ENCODE measurements around the gene TMEM163. TPM values are rescaled to one million over a fixed set of nuclear protein-coding genes. Genes with fewer than 3 reads are reported as not detected.
"Not testable (repeated sequence)": the region's sequence is repeated elsewhere in the genome, so short reads cannot be mapped to it uniquely, and the experiment has no call there.

The TMEM163 gene
- total and polyA plus RNA-seq, 2 experiments from 2014 or later, result 1.1 TPM

GRCh38 chr2:134727385-134727784 lies 8.6 kb upstream of the TMEM163 start:
- no peak overlapping the region for H2AFZ ChIP-seq
- TF ChIP-seq EZH2phosphoT487 (IDR thresholded peaks at IDR 0.05; ENCODE audit: low read depth, severe bottlenecking, unreplicated experiment) (no peak), CTCF (IDR thresholded peaks at IDR 0.05; ENCODE audit: poor library complexity) (no peak), EZH2 (IDR thresholded peaks at IDR 0.05; ENCODE audit: borderline replicate concordance) (no peak)
- no peaks in the 10 kb centered on the region for H3K4me1 ChIP-seq (ENCODE audit: insufficient read depth)
- H3K4me2 ChIP-seq, result no peak overlapping the region
- 43% methylated on average over 4 of the region's 4 CpGs for WGBS (ENCODE audit: low lambda C conversion rate, missing lambda C conversion rate)
- H3K27ac ChIP-seq, result no peak overlapping the region
- DNase-seq (ENCODE audit: low spot score), result peak; percentile 38
- H3K79me2 ChIP-seq, result no peaks in the 10 kb centered on the region
- no peak overlapping the region for H3K4me3 ChIP-seq
- H3K9me2 ChIP-seq (replicated peaks; ENCODE audit: insufficient read depth), result no peaks in the 10 kb centered on the region
- no peaks in the 10 kb centered on the region for H3K36me3 ChIP-seq (replicated peaks; ENCODE audit: insufficient read depth, low read depth)
- no peaks in the 10 kb centered on the region for H3K9me3 ChIP-seq (ENCODE audit: low read depth)
- H4K20me1 ChIP-seq (ENCODE audit: insufficient read depth, poor library complexity, severe bottlenecking), result no peaks in the 10 kb centered on the region
- H3K27me3 ChIP-seq, result peaks cover 8% of the 10 kb centered on the region

GRCh38 chr2:134726645-134727044 lies 7.8 kb upstream of the TMEM163 start:
- no peaks in the 10 kb centered on the region for H3K9me3 ChIP-seq (ENCODE audit: low read depth)
- TF ChIP-seq EZH2phosphoT487 (IDR thresholded peaks at IDR 0.05; ENCODE audit: low read depth, severe bottlenecking, unreplicated experiment), result no peak
- no peaks in the 10 kb centered on the region for H3K79me2 ChIP-seq
- no peaks in the 10 kb centered on the region for H3K4me1 ChIP-seq (ENCODE audit: insufficient read depth)
- H3K4me2 ChIP-seq, result no peak overlapping the region
- H3K27me3 ChIP-seq, result peaks cover 15% of the 10 kb centered on the region
- no peak overlapping the region for H3K4me3 ChIP-seq
- H3K9me2 ChIP-seq (replicated peaks; ENCODE audit: insufficient read depth), result no peaks in the 10 kb centered on the region
- H2AFZ ChIP-seq, result no peak overlapping the region
- no peaks in the 10 kb centered on the region for H4K20me1 ChIP-seq (ENCODE audit: insufficient read depth, poor library complexity, severe bottlenecking)
- no peaks in the 10 kb centered on the region for H3K36me3 ChIP-seq (replicated peaks; ENCODE audit: insufficient read depth, low read depth)
- no peak overlapping the region for H3K27ac ChIP-seq
- no peak for DNase-seq (ENCODE audit: low spot score)

- no peak overlapping the region for H3K4me3 ChIP-seq
- no peaks in the 10 kb centered on the region for H3K4me1 ChIP-seq (ENCODE audit: insufficient read depth)
- H3K36me3 ChIP-seq (replicated peaks; ENCODE audit: insufficient read depth, low read depth), result no peaks in the 10 kb centered on the region
- no peaks in the 10 kb centered on the region for H4K20me1 ChIP-seq (ENCODE audit: insufficient read depth, poor library complexity, severe bottlenecking)
- H3K9me3 ChIP-seq (ENCODE audit: low read depth), result no peaks in the 10 kb centered on the region
- H3K9me2 ChIP-seq (replicated peaks; ENCODE audit: insufficient read depth), result no peaks in the 10 kb centered on the region
- H3K27me3 ChIP-seq, result peaks cover 21% of the 10 kb centered on the region
- H3K27ac ChIP-seq, result no peak overlapping the region
- no peak for DNase-seq (ENCODE audit: low spot score)
- no peak overlapping the region for H3K4me2 ChIP-seq
- no peak for TF ChIP-seq EZH2phosphoT487 (IDR thresholded peaks at IDR 0.05; ENCODE audit: low read depth, severe bottlenecking, unreplicated experiment)
- TF ChIP-seq EZH2 (IDR thresholded peaks at IDR 0.05; ENCODE audit: borderline replicate concordance), result no peak
- no peak for TF ChIP-seq CTCF (IDR thresholded peaks at IDR 0.05; ENCODE audit: poor library complexity)
- no peaks in the 10 kb centered on the region for H3K79me2 ChIP-seq
- no peak overlapping the region for H2AFZ ChIP-seq
Measured at GRCh38 chr2:134725876-134726275, 7.1 kb upstream of the TMEM163 start.

- Histone ChIP-seq H3K27me3 (peaks cover 37% of the 10 kb centered on the region), H2AFZ (no peak overlapping the region), H3K4me1 (ENCODE audit: insufficient read depth) (no peaks in the 10 kb centered on the region), H3K36me3 (replicated peaks; ENCODE audit: insufficient read depth, low read depth) (no peaks in the 10 kb centered on the region), H4K20me1 (ENCODE audit: insufficient read depth, poor library complexity, severe bottlenecking) (no peaks in the 10 kb centered on the region), H3K4me2 (no peak overlapping the region), H3K9me3 (ENCODE audit: low read depth) (no peaks in the 10 kb centered on the region), H3K27ac (no peak overlapping the region), H3K4me3 (no peak overlapping the region), H3K79me2 (no peaks in the 10 kb centered on the region), H3K9me2 (replicated peaks; ENCODE audit: insufficient read depth) (no peaks in the 10 kb centered on the region)
- DNase-seq (ENCODE audit: low spot score), result no peak
- TF ChIP-seq EZH2 (IDR thresholded peaks at IDR 0.05; ENCODE audit: borderline replicate concordance) (no peak), CTCF (IDR thresholded peaks at IDR 0.05; ENCODE audit: poor library complexity) (no peak), EZH2phosphoT487 (IDR thresholded peaks at IDR 0.05; ENCODE audit: low read depth, severe bottlenecking, unreplicated experiment) (no peak)
- WGBS (ENCODE audit: low lambda C conversion rate, missing lambda C conversion rate), result 88% methylated on average over 1 of the region's 1 CpG
Measured at GRCh38 chr2:134724341-134724740, 5.5 kb upstream of the TMEM163 start.

GRCh38 chr2:134723742-134724141 lies 4.9 kb upstream of the TMEM163 start:
- H4K20me1 ChIP-seq (ENCODE audit: insufficient read depth, poor library complexity, severe bottlenecking); H3K4me3 ChIP-seq; H2AFZ ChIP-seq; H3K27ac ChIP-seq; H3K9me2 ChIP-seq (replicated peaks; ENCODE audit: insufficient read depth); DNase-seq (ENCODE audit: low spot score); H3K4me1 ChIP-seq (ENCODE audit: insufficient read depth); H3K36me3 ChIP-seq (replicated peaks; ENCODE audit: insufficient read depth, low read depth); H3K4me2 ChIP-seq; H3K9me3 ChIP-seq (ENCODE audit: low read depth); H3K79me2 ChIP-seq: not testable (repeated sequence)
- H3K27me3 ChIP-seq, result peaks cover 40% of the 10 kb centered on the region
- 76% methylated on average over 2 of the region's 2 CpGs for WGBS (ENCODE audit: low lambda C conversion rate, missing lambda C conversion rate)

Measured in hepatocyte (in vitro differentiated cells).